ENCODE results near the gene TTBK2. TPM values are rescaled to one million over a fixed set of nuclear protein-coding genes. Genes with fewer than 3 reads are reported as not detected.

TTBK2 gene
- total RNA-seq, 1 donor from 2014 or later = 7.9 TPM

DNA sequence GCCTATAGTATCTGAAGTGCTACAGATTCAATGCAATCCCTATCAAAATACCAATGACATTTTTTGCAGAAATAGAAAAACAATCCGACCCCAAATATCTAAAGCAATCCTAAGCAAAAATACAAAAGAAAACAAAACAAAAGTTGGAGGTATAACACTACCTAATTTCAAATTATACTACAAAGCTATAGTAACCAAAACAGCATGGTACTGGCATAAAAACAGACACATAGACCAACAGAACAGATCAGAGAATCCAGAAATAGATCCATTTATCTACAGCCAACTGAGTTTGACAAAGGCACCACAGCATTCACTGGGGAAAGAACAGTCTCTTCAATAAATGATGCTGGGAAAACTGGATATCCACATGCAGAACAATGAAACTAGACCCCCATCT is 159.8 kb downstream of the TTBK2 start:
- Histone ChIP-seq H3K27me3 (ENCODE audit: control insufficient read depth, insufficient read depth, low read length) (no peaks in the 10 kb centered on the region), H3K36me3 (ENCODE audit: control insufficient read depth, insufficient read depth, low read length) (no peaks in the 10 kb centered on the region), H3K4me3 (ENCODE audit: low read depth, low read length) (no peak overlapping the region)
- FAIRE-seq = no peak
- TF ChIP-seq, protein P1, sequence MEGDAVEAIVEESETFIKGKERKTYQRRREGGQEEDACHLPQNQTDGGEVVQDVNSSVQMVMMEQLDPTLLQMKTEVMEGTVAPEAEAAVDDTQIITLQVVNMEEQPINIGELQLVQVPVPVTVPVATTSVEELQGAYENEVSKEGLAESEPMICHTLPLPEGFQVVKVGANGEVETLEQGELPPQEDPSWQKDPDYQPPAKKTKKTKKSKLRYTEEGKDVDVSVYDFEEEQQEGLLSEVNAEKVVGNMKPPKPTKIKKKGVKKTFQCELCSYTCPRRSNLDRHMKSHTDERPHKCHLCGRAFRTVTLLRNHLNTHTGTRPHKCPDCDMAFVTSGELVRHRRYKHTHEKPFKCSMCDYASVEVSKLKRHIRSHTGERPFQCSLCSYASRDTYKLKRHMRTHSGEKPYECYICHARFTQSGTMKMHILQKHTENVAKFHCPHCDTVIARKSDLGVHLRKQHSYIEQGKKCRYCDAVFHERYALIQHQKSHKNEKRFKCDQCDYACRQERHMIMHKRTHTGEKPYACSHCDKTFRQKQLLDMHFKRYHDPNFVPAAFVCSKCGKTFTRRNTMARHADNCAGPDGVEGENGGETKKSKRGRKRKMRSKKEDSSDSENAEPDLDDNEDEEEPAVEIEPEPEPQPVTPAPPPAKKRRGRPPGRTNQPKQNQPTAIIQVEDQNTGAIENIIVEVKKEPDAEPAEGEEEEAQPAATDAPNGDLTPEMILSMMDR (IDR thresholded peaks at IDR 0.05; ENCODE audit: insufficient read depth, low read length, severe bottlenecking) = no peak
- DNase-seq (ENCODE audit: low read depth) = no peak

DNA sequence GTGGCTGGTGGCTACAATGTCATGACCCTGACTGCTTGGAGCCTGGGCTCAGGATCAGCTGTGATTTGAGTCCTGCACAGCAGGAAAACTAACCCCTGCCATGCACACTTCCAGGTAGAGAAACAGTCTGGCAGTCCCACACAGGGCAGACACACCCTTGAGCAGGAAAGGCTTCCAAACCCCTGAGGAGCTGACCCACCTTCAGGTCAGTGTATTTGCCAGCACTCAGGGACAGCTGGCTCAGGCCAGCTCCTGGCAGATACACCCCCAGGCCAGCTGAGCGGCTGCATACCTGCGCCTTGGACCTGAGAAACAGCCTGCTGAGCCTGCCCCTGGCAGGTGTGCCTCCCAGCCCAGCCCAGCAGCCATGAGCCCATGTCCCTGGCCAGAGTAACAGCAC is 161.5 kb downstream of the TTBK2 start:
- Histone ChIP-seq H3K36me3 (ENCODE audit: control insufficient read depth, insufficient read depth, low read length) (no peaks in the 10 kb centered on the region), H3K27me3 (ENCODE audit: control insufficient read depth, insufficient read depth, low read length) (no peaks in the 10 kb centered on the region), H3K4me3 (ENCODE audit: low read depth, low read length) (no peak overlapping the region)
- TF ChIP-seq, protein P1 (IDR thresholded peaks at IDR 0.05; ENCODE audit: insufficient read depth, low read length, severe bottlenecking) = no peak
- FAIRE-seq (no peak), DNase-seq (ENCODE audit: low read depth) (no peak)

DNA sequence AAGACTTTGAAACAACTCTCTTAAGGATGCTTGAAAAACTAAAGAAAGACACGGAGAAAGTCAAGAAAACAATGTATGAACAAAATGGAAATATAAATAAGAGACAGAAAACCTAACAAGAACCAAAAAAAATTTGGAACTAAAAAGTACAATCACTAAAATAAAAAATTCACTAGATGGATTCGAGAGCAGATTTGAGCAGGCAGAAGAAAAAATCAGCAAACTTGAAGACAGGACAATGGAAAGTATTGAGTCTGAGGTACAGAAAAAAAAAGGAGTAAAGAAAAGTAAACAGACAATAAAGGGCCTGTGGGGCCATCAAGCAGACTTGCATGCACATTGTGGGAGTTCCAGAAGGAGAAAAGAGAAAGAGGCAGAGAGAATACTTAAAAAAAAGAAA is 170.3 kb downstream of the TTBK2 start:
- FAIRE-seq (no peak), DNase-seq (ENCODE audit: low read depth) (no peak)
- Histone ChIP-seq H3K36me3 (ENCODE audit: control insufficient read depth, insufficient read depth, low read length) (peaks cover 5% of the 10 kb centered on the region), H3K27me3 (ENCODE audit: control insufficient read depth, insufficient read depth, low read length) (no peaks in the 10 kb centered on the region), H3K4me3 (ENCODE audit: low read depth, low read length) (no peak overlapping the region)
- TF ChIP-seq, protein P1 (IDR thresholded peaks at IDR 0.05; ENCODE audit: insufficient read depth, low read length, severe bottlenecking) = no peak

DNA sequence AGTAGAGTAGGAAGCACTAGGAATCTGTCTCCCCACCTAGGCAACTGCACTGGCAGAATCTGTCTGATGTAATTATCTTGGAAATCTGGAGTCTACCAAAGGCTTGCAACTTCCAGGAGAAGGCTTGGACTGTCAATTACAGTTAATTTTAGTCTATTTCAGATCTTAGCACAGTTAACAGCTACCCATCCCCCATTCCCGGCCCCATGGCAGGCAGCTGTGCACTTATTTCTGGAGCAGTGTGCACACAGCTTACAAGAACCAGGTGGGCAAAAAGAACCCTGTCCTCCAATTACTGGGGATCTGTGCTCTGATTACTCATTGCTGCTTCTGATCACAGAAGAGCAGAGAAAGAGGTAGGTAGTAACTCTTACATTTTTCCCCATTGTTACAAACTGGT is 171.3 kb downstream of the TTBK2 start:
- no peak for DNase-seq (ENCODE audit: low read depth)
- peaks cover 5% of the 10 kb centered on the region for H3K36me3 ChIP-seq (ENCODE audit: control insufficient read depth, insufficient read depth, low read length)
- no peak overlapping the region for H3K4me3 ChIP-seq (ENCODE audit: low read depth, low read length)
- TF ChIP-seq, protein P1 (IDR thresholded peaks at IDR 0.05; ENCODE audit: insufficient read depth, low read length, severe bottlenecking) = no peak
- FAIRE-seq = no peak
- no peaks in the 10 kb centered on the region for H3K27me3 ChIP-seq (ENCODE audit: control insufficient read depth, insufficient read depth, low read length)

DNA sequence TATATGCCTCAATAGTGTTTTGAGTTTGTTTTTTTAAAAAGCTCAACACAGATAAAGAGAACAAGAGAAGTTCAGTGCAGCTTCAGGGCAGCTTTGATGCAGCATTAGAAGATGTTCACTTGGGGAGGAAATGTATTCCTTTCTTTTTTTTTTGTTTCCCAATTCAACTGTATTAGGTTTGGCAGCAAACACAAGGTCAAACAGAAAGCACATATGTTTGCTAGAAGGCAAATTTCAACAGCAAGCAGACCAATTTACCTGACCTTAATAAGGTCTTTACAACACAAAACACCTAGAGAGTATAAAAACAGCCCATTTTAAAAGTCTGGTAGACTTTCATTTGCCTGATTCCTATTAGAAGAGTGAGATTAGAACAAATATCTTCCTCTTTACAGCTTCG is 176.4 kb downstream of the TTBK2 start:
- H3K4me3 ChIP-seq (ENCODE audit: low read depth, low read length) = no peak overlapping the region
- FAIRE-seq = no peak
- no peaks in the 10 kb centered on the region for H3K27me3 ChIP-seq (ENCODE audit: control insufficient read depth, insufficient read depth, low read length)
- DNase-seq (ENCODE audit: low read depth) = no peak
- peaks cover 2% of the 10 kb centered on the region for H3K36me3 ChIP-seq (ENCODE audit: control insufficient read depth, insufficient read depth, low read length)
- TF ChIP-seq, protein P1 (IDR thresholded peaks at IDR 0.05; ENCODE audit: insufficient read depth, low read length, severe bottlenecking) = no peak

DNA sequence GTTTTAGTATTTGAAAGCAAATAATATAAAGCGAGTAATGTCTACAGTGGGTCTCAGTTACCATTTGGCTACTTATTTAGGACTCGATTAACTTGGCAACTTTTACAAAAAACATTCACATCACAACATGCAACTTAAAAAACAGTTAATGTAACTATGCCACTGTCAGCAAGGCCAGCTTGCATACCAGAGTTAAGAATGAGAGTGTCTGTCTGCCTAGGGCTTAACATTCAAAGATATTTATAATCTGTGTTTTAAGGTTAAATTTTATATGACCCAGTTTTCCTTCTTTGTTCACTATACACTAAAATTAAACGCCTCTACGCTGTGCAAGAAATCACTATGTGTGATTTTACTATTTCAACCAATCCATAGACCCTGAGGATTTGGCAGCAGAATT is 178.4 kb downstream of the TTBK2 start:
- no peak for DNase-seq (ENCODE audit: low read depth)
- Histone ChIP-seq H3K4me3 (ENCODE audit: low read depth, low read length) (no peak overlapping the region), H3K27me3 (ENCODE audit: control insufficient read depth, insufficient read depth, low read length) (no peaks in the 10 kb centered on the region), H3K36me3 (ENCODE audit: control insufficient read depth, insufficient read depth, low read length) (peaks cover 2% of the 10 kb centered on the region)
- FAIRE-seq = no peak
- TF ChIP-seq, protein P1 (IDR thresholded peaks at IDR 0.05; ENCODE audit: insufficient read depth, low read length, severe bottlenecking) = no peak
